IMR-90 (cell line): ENCODE results near the gene TIE1. TPM values are rescaled to one million over a fixed set of nuclear protein-coding genes. Genes with fewer than 3 reads are reported as not detected.

Source experiments
- ATAC-seq: fragments of 200-7000 bp; cut with Tn5 transposase; 2 replicates; pipeline ENCODE4 v1.9.1; 2020; ENCODE audit warnings: low read depth, mild to moderate bottlenecking, moderate library complexity
- BruUV-seq: library from RNA; stranded (reverse); fragments of 400-500 nt; replicated peaks from 2 replicates; lab custom pipeline; 2021; lab: Mats Ljungman, UMichigan
- CTCF ChIA-PET: fragments of 300-600 bp; formaldehyde crosslinking; extraction: SDS; loops from one replicate; lab custom pipeline; 2021; ENCODE audit warnings: antibody characterized with exemption; lab: Yijun Ruan, JAX
- POLR2A ChIA-PET: fragments of 300-600 bp; sonication (Branson Sonifier 250); formaldehyde crosslinking; loops from one replicate; lab custom pipeline; 2022; ENCODE audit warnings: antibody characterized with exemption; ENCODE audit not compliant: unreplicated experiment; lab: Charles Lee
- DNase-seq: peaks from one replicate; pipeline ENCODE4 v3.0.0; 2013
- H2AFZ ChIP-seq: replicated peaks from 2 replicates; pipeline ENCODE3; 2013; ENCODE audit warnings: low read length, mild to moderate bottlenecking; ENCODE audit not compliant: poor library complexity
- H2AK5ac ChIP-seq: 2 replicates; pipeline ENCODE4 v1.6.1; 2013; ENCODE audit warnings: low read depth, low read length, inconsistent platforms
- H2AK9ac ChIP-seq: replicated peaks from 2 replicates; pipeline ENCODE3; 2013; ENCODE audit warnings: mild to moderate bottlenecking, low read depth, low read length, moderate library complexity; ENCODE audit not compliant: poor library complexity
- H2BK120ac ChIP-seq: 2 replicates; pipeline ENCODE4 v1.6.1; 2013; ENCODE audit warnings: low read depth, low read length, inconsistent platforms
- H2BK15ac ChIP-seq: 3 replicates; pipeline ENCODE4 v1.6.1; 2013; ENCODE audit warnings: low read depth, low read length, inconsistent platforms
- H2BK20ac ChIP-seq: 2 replicates; pipeline ENCODE4 v1.6.1; 2013; ENCODE audit warnings: low read depth, mild to moderate bottlenecking, inconsistent platforms, low read length, moderate library complexity
- H2BK5ac ChIP-seq: 2 replicates; pipeline ENCODE4 v1.6.1; 2013; ENCODE audit warnings: mild to moderate bottlenecking, low read depth, low read length, inconsistent platforms; ENCODE audit not compliant: poor library complexity, severe bottlenecking
- H3K14ac ChIP-seq: replicated peaks from 2 replicates; pipeline ENCODE4 v1.6.1; 2013; ENCODE audit warnings: low read depth, low read length, inconsistent platforms
- H3K18ac ChIP-seq: 2 replicates; pipeline ENCODE4 v1.6.1; 2013; ENCODE audit warnings: low read depth, low read length, control low read depth
- H3K23ac ChIP-seq: 2 replicates; pipeline ENCODE4 v1.6.1; 2013; ENCODE audit warnings: low read depth, low read length, inconsistent platforms
- H3K27ac ChIP-seq: 2 replicates; pipeline ENCODE4 v1.5.1; 2013; ENCODE audit warnings: mild to moderate bottlenecking, control low read depth, low read length; ENCODE audit not compliant: insufficient read depth
- H3K27me3 ChIP-seq: 2 replicates; pipeline ENCODE4 v1.6.1; 2013; ENCODE audit warnings: low read length; ENCODE audit not compliant: control insufficient read depth, insufficient read depth
- H3K36me3 ChIP-seq: 2 replicates; pipeline ENCODE4 v1.6.1; 2013; ENCODE audit warnings: low read length, mixed read lengths; ENCODE audit not compliant: control insufficient read depth, insufficient read depth
- H3K4ac ChIP-seq: 2 replicates; pipeline ENCODE4 v1.6.1; 2013; ENCODE audit warnings: low read depth, low read length, inconsistent platforms
- H3K4me1 ChIP-seq: 2 replicates; pipeline ENCODE4 v1.6.1; 2013; ENCODE audit warnings: low read length, mixed read lengths; ENCODE audit not compliant: control insufficient read depth, insufficient read depth
- H3K4me2 ChIP-seq: 2 replicates; pipeline ENCODE4 v1.6.1; 2013; ENCODE audit warnings: low read depth, mild to moderate bottlenecking, control low read depth, low read length, moderate library complexity
- H3K4me3 ChIP-seq: 2 replicates; pipeline ENCODE4 v1.5.1; 2013; ENCODE audit warnings: low read depth, mild to moderate bottlenecking, control low read depth, low read length, moderate library complexity; ENCODE audit not compliant: insufficient read depth
- H3K56ac ChIP-seq: 2 replicates; pipeline ENCODE4 v1.6.1; 2013; ENCODE audit warnings: low read length, inconsistent platforms; ENCODE audit not compliant: insufficient read depth; ENCODE audit errors: extremely low read depth
- H3K79me1 ChIP-seq, 2 experiments: 2 replicates each; pipeline ENCODE4 v1.6.1; 2013; ENCODE audit warnings: low read length in 2 of 2, inconsistent platforms in 1 of 2, low read depth in 1 of 2
- H3K9ac ChIP-seq: 2 replicates; pipeline ENCODE4 v1.6.1; 2013; ENCODE audit warnings: low read depth, low read length, control low read depth
- H3K9me1 ChIP-seq: 2 replicates; pipeline ENCODE4 v1.6.1; 2013; ENCODE audit warnings: low read length, inconsistent platforms; ENCODE audit not compliant: insufficient read depth
- H3K9me3 ChIP-seq: 2 replicates; pipeline ENCODE4 v1.6.1; 2013; ENCODE audit warnings: low read length; ENCODE audit not compliant: control insufficient read depth, insufficient read depth
- H4K20me1 ChIP-seq: 2 replicates; pipeline ENCODE4 v1.6.1; 2013; ENCODE audit warnings: low read length, inconsistent platforms; ENCODE audit not compliant: insufficient read depth
- H4K5ac ChIP-seq: 2 replicates; pipeline ENCODE4 v1.6.1; 2013; ENCODE audit warnings: mild to moderate bottlenecking, low read depth, low read length, control low read depth
- H4K8ac ChIP-seq, 2 experiments: 2 replicates each; pipeline ENCODE4 v1.6.1; 2013; ENCODE audit warnings: low read depth in 2 of 2, low read length in 2 of 2, control low read depth in 1 of 2, inconsistent platforms in 1 of 2
- H4K91ac ChIP-seq: 2 replicates; pipeline ENCODE4 v1.6.1; 2013; ENCODE audit warnings: low read depth, low read length, inconsistent platforms; ENCODE audit not compliant: insufficient read depth
- BHLHE40 ChIP-seq: fragments of 150-350 bp; IDR thresholded peaks from 2 replicates; pipeline ENCODE4 v1.6.1; 2016; ENCODE audit warnings: mild to moderate bottlenecking, low read depth, low read length
- CEBPB ChIP-seq: IDR thresholded peaks from 2 replicates; pipeline ENCODE4 v1.6.1; 2012; ENCODE audit warnings: low read depth, low read length, improper control_type of control experiment
- CHD1 ChIP-seq: IDR thresholded peaks from 2 replicates; pipeline ENCODE4 v1.6.1; 2012; ENCODE audit warnings: low read depth, low read length, improper control_type of control experiment
- ELK1 ChIP-seq: fragments of 150-350 bp; IDR thresholded peaks from 2 replicates; pipeline ENCODE4 v1.6.1; 2016; ENCODE audit warnings: low read depth, mild to moderate bottlenecking, low read length, moderate library complexity, borderline replicate concordance
- FOS ChIP-seq: fragments of 150-350 bp; IDR thresholded peaks from 2 replicates; pipeline ENCODE4 v1.6.1; 2016; ENCODE audit warnings: low read depth, low read length
- MAFK ChIP-seq: IDR thresholded peaks from 2 replicates; pipeline ENCODE4 v1.6.1; 2012; ENCODE audit warnings: low read depth, low read length, improper control_type of control experiment
- MAZ ChIP-seq: IDR thresholded peaks from 2 replicates; pipeline ENCODE4 v1.6.1; 2012; ENCODE audit warnings: low read depth, mild to moderate bottlenecking, low read length, improper control_type of control experiment, moderate library complexity, borderline replicate concordance
- MXI1 ChIP-seq: IDR thresholded peaks from 2 replicates; pipeline ENCODE4 v1.6.1; 2012; ENCODE audit warnings: low read depth, mild to moderate bottlenecking, low read length, moderate library complexity, borderline replicate concordance
- NFE2L2 ChIP-seq: fragments of 150-350 bp; IDR thresholded peaks from 2 replicates; pipeline ENCODE4 v1.6.1; 2016; ENCODE audit warnings: low read depth, mild to moderate bottlenecking, low read length
- POLR2A ChIP-seq: IDR thresholded peaks from 2 replicates; pipeline ENCODE4 v1.6.1; 2012; ENCODE audit warnings: mild to moderate bottlenecking, low read depth, low read length
- RAD21 ChIP-seq: IDR thresholded peaks from 2 replicates; pipeline ENCODE4 v1.6.1; 2012; ENCODE audit warnings: low read length, improper control_type of control experiment
- RCOR1 ChIP-seq: IDR thresholded peaks from 2 replicates; pipeline ENCODE4 v1.6.1; 2012; ENCODE audit warnings: mild to moderate bottlenecking, low read length, improper control_type of control experiment; ENCODE audit not compliant: insufficient replicate concordance
- RFX5 ChIP-seq: IDR thresholded peaks from 2 replicates; pipeline ENCODE4 v1.8.0; 2012; ENCODE audit warnings: low read depth, mild to moderate bottlenecking, low read length, moderate library complexity
- SMC3 ChIP-seq: fragments of 150-350 bp; IDR thresholded peaks from 2 replicates; pipeline ENCODE4 v1.6.1; 2016; ENCODE audit warnings: low read depth, mild to moderate bottlenecking, antibody characterized with exemption, low read length, moderate library complexity
- WGBS, 2 experiments: methylation state at CpG; one replicate each; pipeline versions ENCODE4 v1.1.5 to v1.1.7; 2013; ENCODE audit warnings: missing lambda C conversion rate in 2 of 2; ENCODE audit not compliant: insufficient read length in 1 of 2; ENCODE audit errors: extremely low coverage in 2 of 2; 5-methylcytosine and 5-hydroxymethylcytosine counted together
- dilution Hi-C: fragments of 300-500 bp; cut with HindIII; formaldehyde crosslinking; loops from one replicate; pipeline ENCODE4 v1.14.3; 2018; ENCODE audit warnings: low sequenced_read_pairs; ENCODE audit not compliant: unreplicated experiment
- in situ Hi-C: fragments of 300-500 bp; cut with MboI; formaldehyde crosslinking; loops from 3 replicates; pipeline ENCODE4 v1.14.3; 2019; ENCODE audit warnings: low sequenced_read_pairs, inconsistent platforms, mixed read lengths
- intact Hi-C: fragments of 100-400 bp; cut with micrococcal nuclease; formaldehyde crosslinking; loops from 2 replicates; pipeline ENCODE4 v1.10.0; 2022
- polyA plus RNA-seq, 3 experiments: library from polyadenylated mRNA; depleted of rRNA; stranded (reverse); fragments of >200 nt; gene quantifications; 2 replicates each; pipeline ENCODE4 v1.2.3, GENCODE V29; 2012; ENCODE audit warnings: low replicate concordance in 1 of 3
- total RNA-seq: library from RNA; depleted of rRNA; stranded (reverse); fragments of >200 nt; gene quantifications from 2 replicates; pipeline ENCODE4 v1.2.3, GENCODE V29; 2012
- TF ChIP-seq, protein P1 (sequence below): fragments of 150-350 bp; IDR thresholded peaks from 2 replicates; pipeline ENCODE4 v1.6.1; 2017; ENCODE audit warnings: mild to moderate bottlenecking, antibody characterized with exemption, low read length, low read depth
- TF ChIP-seq, protein P2 (sequence below): conservative IDR thresholded peaks from 2 replicates; pipeline ENCODE4 v1.5.1; 2012; ENCODE audit warnings: mild to moderate bottlenecking, low read depth, low read length, improper control_type of control experiment

TIE1 gene
- total and polyA plus RNA-seq, 2 of the 4 experiments (the other 2 are of a cell fraction): 2.3 to 7.5 TPM

- H3K4me3 ChIP-seq: no peak overlapping the region
- ChIA-PET CTCF (no interaction called here), POLR2A (no interaction called here)
- no peak for TF ChIP-seq CEBPB
- TF ChIP-seq, protein P1, sequence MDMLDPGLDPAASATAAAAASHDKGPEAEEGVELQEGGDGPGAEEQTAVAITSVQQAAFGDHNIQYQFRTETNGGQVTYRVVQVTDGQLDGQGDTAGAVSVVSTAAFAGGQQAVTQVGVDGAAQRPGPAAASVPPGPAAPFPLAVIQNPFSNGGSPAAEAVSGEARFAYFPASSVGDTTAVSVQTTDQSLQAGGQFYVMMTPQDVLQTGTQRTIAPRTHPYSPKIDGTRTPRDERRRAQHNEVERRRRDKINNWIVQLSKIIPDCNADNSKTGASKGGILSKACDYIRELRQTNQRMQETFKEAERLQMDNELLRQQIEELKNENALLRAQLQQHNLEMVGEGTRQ: no peak
- TF ChIP-seq POLR2A: no peak
- TF ChIP-seq RFX5: no peak
- no peak for TF ChIP-seq MXI1
- TF ChIP-seq MAFK: no peak
- no peak for TF ChIP-seq NFE2L2
- TF ChIP-seq MAZ: no peak
- TF ChIP-seq CHD1: no peak
- no peak for TF ChIP-seq SMC3
- no peak for TF ChIP-seq FOS
- TF ChIP-seq RCOR1: no peak
- TF ChIP-seq, protein P2, sequence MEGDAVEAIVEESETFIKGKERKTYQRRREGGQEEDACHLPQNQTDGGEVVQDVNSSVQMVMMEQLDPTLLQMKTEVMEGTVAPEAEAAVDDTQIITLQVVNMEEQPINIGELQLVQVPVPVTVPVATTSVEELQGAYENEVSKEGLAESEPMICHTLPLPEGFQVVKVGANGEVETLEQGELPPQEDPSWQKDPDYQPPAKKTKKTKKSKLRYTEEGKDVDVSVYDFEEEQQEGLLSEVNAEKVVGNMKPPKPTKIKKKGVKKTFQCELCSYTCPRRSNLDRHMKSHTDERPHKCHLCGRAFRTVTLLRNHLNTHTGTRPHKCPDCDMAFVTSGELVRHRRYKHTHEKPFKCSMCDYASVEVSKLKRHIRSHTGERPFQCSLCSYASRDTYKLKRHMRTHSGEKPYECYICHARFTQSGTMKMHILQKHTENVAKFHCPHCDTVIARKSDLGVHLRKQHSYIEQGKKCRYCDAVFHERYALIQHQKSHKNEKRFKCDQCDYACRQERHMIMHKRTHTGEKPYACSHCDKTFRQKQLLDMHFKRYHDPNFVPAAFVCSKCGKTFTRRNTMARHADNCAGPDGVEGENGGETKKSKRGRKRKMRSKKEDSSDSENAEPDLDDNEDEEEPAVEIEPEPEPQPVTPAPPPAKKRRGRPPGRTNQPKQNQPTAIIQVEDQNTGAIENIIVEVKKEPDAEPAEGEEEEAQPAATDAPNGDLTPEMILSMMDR: no peak
- TF ChIP-seq BHLHE40: no peak
- TF ChIP-seq ELK1: no peak
- TF ChIP-seq RAD21: no peak
- no peak overlapping the region for H4K8ac ChIP-seq
- BruUV-seq: no TSS peak
- no peak overlapping the region for H3K9ac ChIP-seq
- no peak overlapping the region for H3K23ac ChIP-seq
- H3K36me3 ChIP-seq: no peaks in the 10 kb centered on the region
- H2AK5ac ChIP-seq: no peak overlapping the region
- no peak overlapping the region for H3K14ac ChIP-seq
- H2BK20ac ChIP-seq: no peak overlapping the region
- no peak overlapping the region for H2BK120ac ChIP-seq
- no peak overlapping the region for H3K27ac ChIP-seq
- 92% methylated on average over 2 of the region's 5 CpGs; no CpG with 5 or more reads in 1 of the 2 experiments for WGBS, 2 experiments
- no peak overlapping the region for H4K91ac ChIP-seq
- in situ Hi-C loops (no loop called here), intact Hi-C loops (no loop called here), dilution Hi-C loops (no loop called here)
- 0 out of 2 replicates have a peak, but pooled peaks cover 1% of the 10 kb centered on the region for H3K27me3 ChIP-seq
- DNase-seq: no peak
- no peak overlapping the region for H2AK9ac ChIP-seq
- H2BK15ac ChIP-seq: no peak overlapping the region
- H2BK5ac ChIP-seq: no peak overlapping the region
- H4K20me1 ChIP-seq: no peaks in the 10 kb centered on the region
- H3K56ac ChIP-seq: no peak overlapping the region
- ATAC-seq: no peak
- H3K9me3 ChIP-seq: peaks cover 2% of the 10 kb centered on the region
- H2AFZ ChIP-seq: no peak overlapping the region
- peaks cover 5% of the 10 kb centered on the region; the same call in 1 of the 2 replicates for H3K9me1 ChIP-seq
- no peak overlapping the region for H3K4me2 ChIP-seq
- H3K4ac ChIP-seq: no peak overlapping the region
- no peak overlapping the region for H3K18ac ChIP-seq
- H3K79me1 ChIP-seq: no peaks in the 10 kb centered on the region
- no peak overlapping the region for H4K5ac ChIP-seq
- peaks cover 6% of the 10 kb centered on the region for H3K4me1 ChIP-seq
These were observed 30.9 kb downstream of the TIE1 start for GRCh38 chr1:43331688-43332087.
